ENCODE data around the gene LMO4.

LMO4 gene

DNA sequence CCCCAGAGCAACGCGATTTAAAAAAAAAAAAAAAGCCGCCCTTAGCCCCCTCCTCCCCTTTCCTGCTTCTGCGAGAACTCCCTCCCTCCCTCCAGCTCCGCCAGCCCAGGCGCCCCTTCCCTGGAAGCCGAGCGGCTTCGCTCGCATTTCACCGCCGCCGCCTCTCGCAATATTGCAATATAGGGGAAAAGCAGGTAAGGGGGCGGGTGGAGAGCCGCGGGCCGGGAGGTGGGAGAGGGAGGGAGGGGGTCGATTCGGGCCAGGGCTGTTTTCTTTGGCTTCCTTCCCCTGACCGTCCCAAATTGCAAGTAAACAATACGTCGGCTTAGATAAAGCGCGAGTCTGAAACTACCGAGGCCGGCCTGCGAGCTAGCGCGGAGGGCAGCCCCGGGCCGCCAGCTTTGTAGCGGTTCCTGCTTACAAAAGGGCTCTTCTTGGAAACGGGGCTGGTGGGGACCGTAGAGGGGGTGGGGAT is 408 bp downstream of the LMO4 start:
- FAIRE-seq: no peak

DNA sequence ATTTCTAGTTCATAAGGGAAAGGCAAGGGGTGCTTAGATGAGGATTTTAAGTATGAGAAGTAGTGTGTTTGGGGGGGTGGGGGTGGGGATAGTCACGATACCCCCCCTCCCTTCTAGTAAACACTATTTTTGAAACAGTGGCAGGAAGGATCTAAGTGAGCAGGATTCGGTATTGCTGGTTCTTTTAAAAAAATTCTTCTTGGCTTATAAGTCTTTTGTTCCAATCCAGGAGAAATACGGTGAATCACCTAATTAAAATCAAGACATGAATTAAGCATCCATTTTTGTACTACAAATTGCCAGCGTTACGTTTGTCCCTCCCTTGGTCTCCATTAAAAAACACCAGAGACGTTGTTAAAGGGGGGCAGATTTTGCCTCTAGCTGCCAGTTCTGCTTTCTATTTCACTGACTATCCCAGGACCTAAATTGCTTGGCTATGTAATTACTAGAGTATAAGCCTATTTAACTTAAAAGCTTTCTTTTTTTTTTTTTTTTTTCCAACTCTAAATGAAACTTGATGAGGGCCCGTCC is 911 bp downstream of the LMO4 start:
- FAIRE-seq: no peak

DNA sequence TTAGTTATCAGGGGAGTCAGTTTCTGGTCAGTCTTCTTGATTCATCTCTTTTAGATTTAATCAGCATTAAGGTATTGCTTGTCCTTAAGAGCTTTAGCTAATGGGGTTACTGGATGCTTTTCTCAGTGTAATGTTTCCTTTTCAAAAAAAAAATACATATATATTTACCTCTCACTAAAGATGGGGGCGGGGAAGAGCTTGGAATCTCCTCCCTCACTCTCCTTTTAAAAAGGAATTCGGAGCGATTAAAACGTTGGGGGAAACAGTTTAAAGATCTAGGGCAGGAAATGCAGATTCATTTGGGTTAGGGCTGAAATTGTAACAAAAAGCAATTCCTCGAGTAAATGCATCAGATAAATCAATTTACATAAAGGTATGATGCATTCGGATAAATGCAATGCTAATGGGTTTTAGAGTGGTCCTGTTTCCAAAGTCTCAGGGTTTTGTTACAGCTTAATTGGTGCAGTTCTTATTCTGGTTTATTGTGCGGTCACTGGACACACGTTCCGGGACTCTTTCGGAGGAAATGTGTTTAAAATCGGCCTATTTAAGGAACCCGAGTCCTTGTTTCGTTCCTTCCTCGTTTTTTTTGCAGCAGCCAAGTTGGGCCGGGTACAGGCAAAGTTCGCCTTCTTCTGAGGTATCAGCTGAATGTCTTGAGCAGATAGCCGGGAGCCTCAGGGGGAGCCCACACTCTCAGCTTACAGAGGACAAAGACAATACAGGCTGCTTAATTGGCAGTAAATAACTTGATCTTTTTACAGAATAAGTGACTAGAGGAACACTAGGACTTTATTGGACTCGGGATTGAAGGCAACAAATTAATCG is 1.6 kb downstream of the LMO4 start:
- no peak for FAIRE-seq

DNA sequence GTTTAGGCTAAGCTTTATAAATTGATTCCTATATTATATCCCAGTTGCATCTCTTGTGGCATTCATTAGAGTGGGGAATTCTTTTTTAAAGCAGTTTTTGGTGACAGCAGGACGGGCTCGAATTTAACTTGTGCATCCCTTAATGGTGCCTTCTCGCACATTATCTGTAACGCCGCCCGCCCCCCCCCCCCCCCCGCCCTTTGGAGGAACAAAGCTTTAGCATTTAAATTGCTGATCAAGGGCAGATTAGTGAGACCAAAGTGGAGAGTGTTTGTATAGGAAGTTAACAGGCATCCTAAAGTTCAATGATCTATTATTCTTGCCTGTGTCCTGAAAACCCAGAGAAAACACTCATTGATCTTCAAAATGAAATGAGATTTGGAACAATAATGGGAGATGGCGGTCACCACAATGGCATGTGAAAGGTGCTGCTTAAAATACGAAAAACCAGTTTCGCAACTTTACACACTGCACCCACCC is 2.2 kb downstream of the LMO4 start:
- FAIRE-seq: no peak

DNA sequence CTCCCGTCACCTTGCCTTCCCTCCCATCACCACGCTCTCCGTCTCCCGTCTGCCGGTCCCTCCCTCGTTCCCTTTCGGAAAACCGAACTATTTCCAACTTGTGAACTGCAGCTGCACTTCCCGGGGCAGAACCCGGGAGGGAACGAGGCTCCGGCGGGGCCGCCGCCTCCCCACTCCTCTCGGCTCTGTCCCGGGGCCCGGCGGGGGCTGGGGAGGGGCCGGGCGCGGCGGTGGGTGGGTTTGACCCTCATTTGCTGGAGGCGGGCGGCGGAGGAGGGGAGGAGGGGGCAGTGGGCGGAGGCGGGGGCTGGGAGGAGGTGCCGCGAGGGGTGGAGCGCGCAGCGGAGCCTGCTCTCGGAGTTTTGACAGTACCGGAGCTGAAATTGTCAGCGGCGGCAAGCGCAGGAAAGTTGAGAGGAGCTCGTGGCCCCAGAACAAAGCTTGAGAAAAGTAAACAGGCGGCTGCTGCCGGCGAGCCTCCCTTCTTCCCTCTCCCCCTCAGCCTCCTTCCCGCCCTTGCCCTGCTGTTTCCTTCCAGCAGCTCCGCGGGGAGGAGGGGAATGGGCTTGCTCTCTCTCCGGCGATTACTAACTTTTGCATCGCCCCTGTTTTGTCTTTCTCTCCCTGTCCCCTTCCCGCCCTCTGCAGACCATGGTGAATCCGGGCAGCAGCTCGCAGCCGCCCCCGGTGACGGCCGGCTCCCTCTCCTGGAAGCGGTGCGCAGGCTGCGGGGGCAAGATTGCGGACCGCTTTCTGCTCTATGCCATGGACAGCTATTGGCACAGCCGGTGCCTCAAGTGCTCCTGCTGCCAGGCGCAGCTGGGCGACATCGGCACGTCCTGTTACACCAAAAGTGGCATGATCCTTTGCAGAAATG is 2.9 kb downstream of the LMO4 start:
- FAIRE-seq: no peak

DNA sequence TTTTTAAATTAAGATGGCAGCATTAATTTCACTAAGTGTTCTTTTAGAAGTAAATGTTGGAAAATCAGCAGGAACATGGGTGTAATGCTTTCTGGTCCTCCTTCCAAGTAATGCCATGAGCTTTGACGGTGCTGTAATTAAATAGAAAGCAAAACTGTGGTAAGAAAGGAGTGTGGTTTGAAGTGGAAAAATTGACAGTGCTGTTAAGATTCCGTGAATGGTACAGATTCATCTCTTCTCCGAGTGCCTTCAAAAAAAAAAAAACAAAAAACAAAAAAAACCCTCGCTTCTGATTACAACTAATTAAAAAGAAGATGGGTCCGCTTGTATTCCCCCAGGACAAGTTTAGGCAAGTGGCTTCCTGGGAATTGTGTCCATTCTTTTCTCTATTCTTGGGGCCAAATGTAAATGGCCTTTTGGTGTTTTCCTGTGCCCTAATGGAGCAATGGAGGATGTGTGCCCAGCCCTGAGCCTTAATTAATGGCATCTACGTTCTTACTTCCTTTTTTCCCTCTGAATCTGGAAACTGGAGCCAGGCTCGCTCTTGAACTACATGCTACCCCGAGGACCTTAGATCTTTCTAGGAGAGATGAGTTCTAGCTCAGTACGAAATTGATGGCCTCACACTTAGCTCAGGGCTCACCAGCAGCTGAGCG is 5.1 kb downstream of the LMO4 start:
- no peak for FAIRE-seq

DNA sequence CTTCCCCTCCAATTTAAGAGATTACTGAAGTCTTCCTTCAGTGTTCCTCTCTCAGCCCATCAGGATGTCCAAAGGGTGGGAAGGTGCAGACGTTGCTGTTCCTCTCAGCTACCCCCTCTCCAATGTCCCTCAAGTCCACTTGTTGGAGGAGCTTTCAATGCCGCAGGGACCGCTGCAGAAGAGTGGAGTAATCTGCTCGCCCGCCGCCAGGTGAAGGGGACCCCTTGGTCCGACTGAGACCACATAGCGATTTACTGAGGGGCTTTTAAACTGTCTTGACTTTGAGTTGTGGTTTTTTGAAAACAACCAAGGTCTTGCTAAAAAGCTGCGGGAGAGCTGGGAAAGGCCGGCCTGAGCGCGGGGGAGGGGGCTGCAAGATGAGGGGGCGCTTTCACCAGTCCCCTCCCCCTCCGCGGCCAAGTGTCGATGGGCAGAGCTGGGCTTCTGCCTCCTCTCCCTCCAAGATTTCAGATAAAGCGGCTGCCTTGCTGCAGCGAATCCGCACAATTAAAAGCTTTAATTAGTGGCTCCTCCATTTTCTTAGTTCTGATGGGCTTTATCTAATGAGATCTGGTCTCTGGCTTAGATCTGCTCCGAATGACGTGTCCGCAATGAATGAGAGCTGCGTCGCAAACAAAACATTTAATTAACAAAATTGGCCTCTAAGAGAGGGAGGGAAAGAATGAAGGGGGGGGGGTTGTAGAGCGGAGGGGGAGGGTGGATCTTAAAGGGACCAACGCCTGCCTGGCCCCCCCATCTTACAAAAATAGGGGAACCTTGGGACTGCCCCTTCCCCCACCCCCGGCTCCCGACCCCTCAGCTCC is 5.9 kb downstream of the LMO4 start:
- FAIRE-seq: no peak

DNA sequence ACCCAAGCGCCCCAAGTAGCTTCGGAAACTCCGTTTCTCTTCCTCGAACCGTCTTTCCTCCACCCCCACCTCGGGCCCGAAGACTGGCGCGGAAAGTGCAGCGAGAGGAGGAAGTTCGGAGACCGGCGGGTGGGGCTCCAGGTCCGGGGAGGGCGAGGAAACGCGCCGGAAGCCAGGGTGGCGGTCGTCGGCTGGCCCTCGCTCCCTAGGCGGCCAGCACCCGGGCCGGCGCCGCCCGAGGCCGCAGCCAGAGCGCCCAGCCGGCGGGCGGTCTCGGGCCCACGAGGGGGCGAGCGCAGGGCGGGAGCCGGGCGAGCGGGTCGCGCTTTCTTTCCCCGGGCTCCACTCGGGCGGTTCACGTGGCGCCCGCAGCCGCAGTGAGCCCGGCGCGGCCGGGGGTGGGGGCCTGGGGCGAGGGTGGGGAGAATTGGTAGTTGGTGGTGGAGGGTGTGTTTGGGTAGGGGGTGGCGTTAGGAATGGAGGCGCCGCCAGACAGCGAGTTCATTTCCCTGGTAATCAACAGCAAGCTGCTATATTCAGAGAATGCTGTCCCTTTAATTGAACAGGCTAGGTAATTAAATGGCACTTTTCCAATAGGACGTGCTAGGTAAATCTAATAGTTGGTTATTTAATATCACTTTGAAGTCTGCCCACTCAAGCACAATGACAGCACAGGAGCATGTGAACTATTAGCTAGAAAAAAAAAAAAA is 6.7 kb downstream of the LMO4 start:
- FAIRE-seq: no peak

DNA sequence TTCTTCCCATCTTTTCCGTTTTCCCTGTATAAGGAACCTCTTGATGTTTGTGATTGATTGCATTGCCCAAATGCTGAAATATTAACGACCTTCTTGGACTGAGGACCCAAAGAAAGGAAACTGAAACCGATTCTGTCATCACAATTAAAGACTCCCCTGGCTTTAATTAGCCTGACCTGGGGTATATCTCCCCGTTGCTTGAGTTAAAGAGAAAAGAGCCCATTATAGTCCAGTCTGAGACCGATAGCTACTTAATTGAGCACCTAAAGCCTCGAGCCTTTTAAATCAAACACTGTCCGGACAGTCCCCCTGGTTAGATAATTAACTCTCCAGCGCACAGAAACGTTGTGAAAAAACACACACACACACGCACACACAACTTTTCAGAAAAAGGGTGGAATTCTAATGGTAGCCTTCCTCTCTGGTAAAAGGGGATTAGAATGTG is 8.0 kb downstream of the LMO4 start:
- no peak for FAIRE-seq

DNA sequence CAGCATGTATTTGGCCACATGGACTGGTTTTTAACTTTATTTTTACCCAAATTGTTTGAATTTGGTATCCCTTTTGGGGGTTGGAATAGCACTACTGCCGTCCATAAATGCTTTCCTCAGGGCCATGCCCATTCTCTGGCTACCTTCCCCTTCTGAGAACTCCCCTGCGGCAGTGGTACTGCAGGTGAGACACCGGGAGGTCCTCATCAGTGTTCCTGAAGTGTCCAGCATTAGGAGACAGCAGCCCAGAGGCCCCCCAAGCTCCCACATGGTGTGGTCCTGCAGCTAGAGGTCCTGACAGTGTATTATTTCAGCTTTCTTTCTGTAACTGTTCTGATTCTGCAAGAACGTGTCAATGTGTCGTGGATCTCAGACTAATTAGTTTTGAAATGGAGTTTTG is 8.9 kb downstream of the LMO4 start:
- no peak for FAIRE-seq

DNA sequence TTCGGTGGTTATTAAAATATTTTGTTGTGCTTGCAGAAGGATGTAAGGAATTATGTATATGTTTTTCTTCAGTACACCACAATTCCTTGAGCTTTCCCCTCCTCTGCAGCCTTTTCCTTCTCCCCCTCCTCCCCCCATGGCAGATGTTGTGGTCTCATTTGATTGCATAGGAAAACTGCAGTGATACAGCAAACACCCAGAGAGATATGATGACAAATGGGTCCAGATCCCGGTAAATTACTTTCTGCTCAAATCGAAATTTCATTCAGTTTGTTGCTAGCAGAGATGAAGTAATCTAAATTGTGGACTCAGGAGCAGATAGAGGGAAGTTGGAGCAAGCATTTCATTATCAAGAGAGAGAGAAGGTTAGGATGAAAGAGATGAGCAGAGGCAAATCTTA is 9.9 kb downstream of the LMO4 start:
- FAIRE-seq: no peak

DNA sequence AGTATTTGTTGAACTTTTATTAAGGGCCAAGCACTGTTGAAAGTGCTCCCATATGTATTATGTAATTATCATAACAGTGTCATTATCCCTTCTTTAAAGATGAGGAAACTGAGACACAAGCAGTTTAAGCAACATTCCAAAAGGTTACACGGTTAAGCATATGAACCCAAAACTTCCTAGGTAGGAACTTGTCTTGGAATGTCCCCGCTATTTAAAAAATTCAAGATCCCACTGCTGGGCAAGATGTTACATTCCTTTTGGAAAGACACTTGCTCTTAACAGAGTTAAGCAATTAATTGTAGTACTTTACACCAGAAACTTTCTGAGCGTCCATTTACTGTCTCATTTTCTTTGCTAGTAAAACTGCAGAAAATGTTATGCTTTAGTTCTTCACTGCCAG is 15.6 kb downstream of the LMO4 start:
- no peak for FAIRE-seq

GRCh38 chr1:87346130-87346814 is 17.6 kb downstream of the LMO4 start:
- FAIRE-seq: no peak

GRCh38 chr1:87348341-87349019 is 19.8 kb downstream of the LMO4 start:
- no peak for FAIRE-seq

- no peak for FAIRE-seq
These were observed 20.4 kb downstream of the LMO4 start for GRCh38 chr1:87349036-87349435.

DNA sequence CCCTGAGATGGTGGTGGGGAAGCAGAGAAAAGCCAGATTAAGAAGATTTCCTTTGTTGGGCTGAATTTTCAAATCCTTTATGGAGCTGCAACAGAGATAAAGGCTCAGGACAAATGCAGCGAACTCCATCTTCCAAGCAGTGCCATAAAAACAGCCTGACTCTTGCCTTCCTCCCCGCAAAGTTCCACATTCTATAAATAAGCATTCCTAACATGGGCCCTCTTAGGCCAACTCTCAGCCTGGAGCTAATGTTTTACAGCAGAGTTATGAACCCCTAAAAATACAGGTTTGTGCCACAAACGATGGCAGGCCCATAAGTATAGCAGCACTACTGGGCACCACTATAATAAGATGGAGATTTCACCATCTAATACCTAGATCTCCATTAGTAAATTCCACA is 27.2 kb downstream of the LMO4 start:
- no peak for FAIRE-seq

DNA sequence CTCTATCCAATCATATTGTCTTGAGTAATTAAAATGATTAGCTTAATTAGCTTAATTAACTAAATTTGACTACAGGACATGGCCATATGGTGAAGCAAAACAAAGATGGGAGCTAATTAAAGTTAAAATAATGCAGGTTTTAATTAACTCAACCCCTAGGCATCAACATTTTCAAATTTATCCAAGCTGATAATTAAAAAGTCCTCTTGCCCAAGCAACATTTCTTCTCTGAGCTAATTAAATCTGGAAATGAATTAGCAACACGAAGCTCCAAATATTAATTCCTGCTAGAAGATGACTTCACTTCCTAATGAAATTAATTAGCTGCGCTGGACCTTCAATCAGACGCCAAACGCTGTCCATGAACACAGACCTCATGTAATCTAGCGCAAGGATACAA is 27.9 kb downstream of the LMO4 start:
- FAIRE-seq: no peak

DNA sequence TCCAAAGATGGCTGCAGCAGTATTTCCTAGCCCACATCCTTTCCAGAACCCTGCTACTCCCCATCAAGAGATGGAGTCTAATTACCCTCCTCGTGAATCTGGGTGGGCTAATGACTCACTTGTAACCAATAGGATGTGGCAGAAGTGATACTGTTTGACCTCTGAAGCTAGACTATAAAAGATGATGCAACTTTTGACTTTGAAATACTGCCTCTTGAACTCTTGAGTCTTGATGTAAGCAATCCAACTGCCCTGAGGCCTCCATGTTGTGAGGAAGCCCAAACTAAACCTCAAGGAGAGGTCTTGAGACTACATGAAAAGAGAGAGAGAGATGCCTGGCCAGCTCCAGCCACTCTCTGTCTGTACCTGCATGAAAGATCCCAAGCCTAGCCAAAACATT is 29.5 kb downstream of the LMO4 start:
- FAIRE-seq: no peak

DNA sequence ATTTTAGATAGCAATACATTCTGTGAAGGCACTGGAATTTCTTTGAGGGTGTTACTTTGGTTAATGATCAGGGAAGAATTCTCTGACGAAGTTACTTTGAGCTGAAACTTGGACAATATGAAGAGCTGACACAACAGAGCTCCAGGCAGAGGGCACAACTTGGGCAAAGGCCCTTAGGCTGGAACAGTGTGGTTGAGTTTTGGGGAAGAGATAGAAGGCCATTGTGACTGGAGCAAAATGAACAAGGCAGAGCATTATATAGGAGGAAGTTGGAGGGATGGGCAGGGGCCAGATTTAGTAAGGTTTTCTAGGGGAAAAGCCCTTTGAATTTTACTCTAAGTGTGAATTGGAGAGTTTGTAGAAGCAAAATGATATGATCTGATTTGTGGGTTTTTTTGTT is 30.9 kb downstream of the LMO4 start:
- no peak for FAIRE-seq
